DND-41 (cell line): ENCODE data around the gene ARHGAP25.

Source experiments
- ATAC-seq: fragments of 200-7000 bp; cut with Tn5 transposase; 3 replicates; pipeline ENCODE4 v1.9.1; 2021; ENCODE audit warnings: low read depth; ENCODE audit not compliant: insufficient read depth
- DNase-seq: peaks from one replicate; pipeline ENCODE4 v3.0.0-alpha.2; 2020
- H2AFZ ChIP-seq: 2 replicates; pipeline ENCODE4 v1.6.0; 2012; ENCODE audit warnings: low read depth, low read length
- H3K27ac ChIP-seq: 2 replicates; pipeline ENCODE4 v1.5.1; 2012; ENCODE audit warnings: low read length, inconsistent platforms
- H3K27me3 ChIP-seq: fragments of 200-600 bp; sonication (generic); 2 replicates; pipeline ENCODE4 v1.6.0; 2012; ENCODE audit warnings: low read length, mild to moderate bottlenecking, inconsistent platforms; ENCODE audit not compliant: insufficient read depth, poor library complexity
- H3K36me3 ChIP-seq: 2 replicates; pipeline ENCODE4 v1.5.1; 2012; ENCODE audit warnings: low read length, inconsistent platforms; ENCODE audit not compliant: insufficient read depth
- H3K4me1 ChIP-seq: 2 replicates; pipeline ENCODE4 v1.5.1; 2012; ENCODE audit warnings: mild to moderate bottlenecking, low read length; ENCODE audit not compliant: insufficient read depth
- H3K4me2 ChIP-seq: 2 replicates; pipeline ENCODE4 v1.6.0; 2012; ENCODE audit warnings: mild to moderate bottlenecking, moderate library complexity, low read length, inconsistent platforms; ENCODE audit not compliant: insufficient read depth
- H3K4me3 ChIP-seq, 2 experiments: fragments of 200-600 bp in 1 of 2; shearing (Covaris generic) in 1 of 2; 2 replicates each; pipeline ENCODE4 v1.5.1; 2012 to 2016; ENCODE audit warnings: inconsistent platforms in 2 of 2, low read length in 2 of 2, mild to moderate bottlenecking in 2 of 2, low read depth in 1 of 2, moderate library complexity in 1 of 2
- H3K79me2 ChIP-seq: 2 replicates; pipeline ENCODE4 v1.6.0; 2012; ENCODE audit warnings: low read length, inconsistent platforms; ENCODE audit not compliant: insufficient read depth
- H3K9ac ChIP-seq: 2 replicates; pipeline ENCODE4 v1.6.0; 2012; ENCODE audit warnings: low read depth, mild to moderate bottlenecking, inconsistent platforms, low read length, moderate library complexity
- H3K9me3 ChIP-seq: 2 replicates; pipeline ENCODE4 v1.5.1; 2012; ENCODE audit warnings: low read length, moderate library complexity, mild to moderate bottlenecking, inconsistent platforms; ENCODE audit not compliant: insufficient read depth, severe bottlenecking
- H4K20me1 ChIP-seq: 2 replicates; pipeline ENCODE4 v1.6.0; 2012; ENCODE audit warnings: low read length; ENCODE audit not compliant: insufficient read depth
- CTCF ChIP-seq: IDR thresholded peaks from 2 replicates; pipeline ENCODE4 v1.5.1; 2012; ENCODE audit warnings: borderline replicate concordance, low read length, moderate library complexity, mild to moderate bottlenecking; ENCODE audit not compliant: poor library complexity, severe bottlenecking; ENCODE audit errors: extremely low read depth
- EZH2 ChIP-seq: IDR thresholded peaks from 3 replicates; pipeline ENCODE4 v1.6.1; 2012; ENCODE audit warnings: borderline replicate concordance, low read depth, mild to moderate bottlenecking, moderate library complexity, low read length, inconsistent platforms; ENCODE audit not compliant: severe bottlenecking

ARHGAP25 gene

GRCh38 chr2:68839260-68839833 lies 104.7 kb downstream of the ARHGAP25 start:
- Histone ChIP-seq H3K4me3 (no peak overlapping the region), H3K27ac (peak overlapping the region; percentile 28), H3K9me3 (peaks cover 5% of the 10 kb centered on the region), H3K27me3 (no peaks in the 10 kb centered on the region), H2AFZ (no peak overlapping the region), H3K4me2 (no peak overlapping the region), H3K9ac (no peak overlapping the region), H3K4me1 (peaks cover 18% of the 10 kb centered on the region; the same call in 1 of the 2 replicates), H3K79me2 (no peaks in the 10 kb centered on the region), H3K36me3 (no peaks in the 10 kb centered on the region), H4K20me1 (no peaks in the 10 kb centered on the region)
- DNase-seq = peak; percentile 53
- TF ChIP-seq CTCF (peak; percentile 74), EZH2 (no peak)
- peak; percentile 56 for ATAC-seq

- TF ChIP-seq EZH2 (no peak), CTCF (no peak)
- Histone ChIP-seq H4K20me1 (no peaks in the 10 kb centered on the region), H3K4me2 (no peak overlapping the region), H3K4me3 (no peak overlapping the region), H3K27ac (no peak overlapping the region), H3K27me3 (no peaks in the 10 kb centered on the region), H3K79me2 (no peaks in the 10 kb centered on the region), H3K9ac (no peak overlapping the region), H3K4me1 (no peaks in the 10 kb centered on the region), H2AFZ (no peak overlapping the region), H3K36me3 (no peaks in the 10 kb centered on the region), H3K9me3 (no peaks in the 10 kb centered on the region)
- no peak for DNase-seq
- ATAC-seq = no peak
Observed at GRCh38 chr2:68845043-68845442, 110.4 kb downstream of the ARHGAP25 start.

GRCh38 chr2:68846091-68846490 lies 111.5 kb downstream of the ARHGAP25 start:
- H3K27ac ChIP-seq = no peak overlapping the region
- no peak overlapping the region for H3K4me3 ChIP-seq
- no peak for ATAC-seq
- H4K20me1 ChIP-seq = no peaks in the 10 kb centered on the region
- no peaks in the 10 kb centered on the region for H3K4me1 ChIP-seq
- H3K4me2 ChIP-seq = no peak overlapping the region
- no peaks in the 10 kb centered on the region for H3K79me2 ChIP-seq
- H2AFZ ChIP-seq = no peak overlapping the region
- no peaks in the 10 kb centered on the region for H3K27me3 ChIP-seq
- TF ChIP-seq CTCF (no peak), EZH2 (no peak)
- no peak for DNase-seq
- H3K9me3 ChIP-seq = no peaks in the 10 kb centered on the region
- H3K9ac ChIP-seq = no peak overlapping the region
- H3K36me3 ChIP-seq = no peaks in the 10 kb centered on the region

GRCh38 chr2:68847751-68848150 lies 113.1 kb downstream of the ARHGAP25 start:
- H3K9me3 ChIP-seq = no peaks in the 10 kb centered on the region
- no peaks in the 10 kb centered on the region for H4K20me1 ChIP-seq
- ATAC-seq = no peak
- no peaks in the 10 kb centered on the region for H3K79me2 ChIP-seq
- H3K27ac ChIP-seq = no peak overlapping the region
- no peaks in the 10 kb centered on the region for H3K4me1 ChIP-seq
- H3K4me3 ChIP-seq = no peak overlapping the region
- no peak for TF ChIP-seq CTCF
- no peak for TF ChIP-seq EZH2
- no peak for DNase-seq
- H3K9ac ChIP-seq = no peak overlapping the region
- H3K4me2 ChIP-seq = no peak overlapping the region
- no peaks in the 10 kb centered on the region for H3K27me3 ChIP-seq
- no peaks in the 10 kb centered on the region for H3K36me3 ChIP-seq
- H2AFZ ChIP-seq = no peak overlapping the region
